ENCODE measurements around the gene ULBP3.

DNA sequence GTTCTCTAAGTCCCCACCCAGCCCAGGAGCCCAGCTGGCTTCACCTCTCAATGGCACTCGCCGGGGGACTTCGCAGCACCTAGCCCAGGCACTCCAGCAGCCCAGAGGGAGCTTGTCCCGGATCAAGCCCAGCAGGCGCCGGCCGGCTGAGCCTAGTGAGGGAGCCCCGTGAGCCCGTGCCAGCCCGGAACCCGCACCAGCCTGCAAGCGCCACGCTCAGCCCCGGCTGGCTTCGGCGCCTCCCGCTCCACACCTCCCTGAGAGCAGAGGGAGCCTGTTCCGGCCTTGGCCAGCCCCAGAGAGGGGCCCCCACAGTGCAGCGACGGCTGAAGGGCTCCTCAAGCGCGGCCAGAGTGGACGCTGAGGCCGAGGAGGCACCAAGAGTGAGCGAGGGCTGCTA lies 46.8 kb upstream of the ULBP3 start:
- TF ChIP-seq, protein P1, sequence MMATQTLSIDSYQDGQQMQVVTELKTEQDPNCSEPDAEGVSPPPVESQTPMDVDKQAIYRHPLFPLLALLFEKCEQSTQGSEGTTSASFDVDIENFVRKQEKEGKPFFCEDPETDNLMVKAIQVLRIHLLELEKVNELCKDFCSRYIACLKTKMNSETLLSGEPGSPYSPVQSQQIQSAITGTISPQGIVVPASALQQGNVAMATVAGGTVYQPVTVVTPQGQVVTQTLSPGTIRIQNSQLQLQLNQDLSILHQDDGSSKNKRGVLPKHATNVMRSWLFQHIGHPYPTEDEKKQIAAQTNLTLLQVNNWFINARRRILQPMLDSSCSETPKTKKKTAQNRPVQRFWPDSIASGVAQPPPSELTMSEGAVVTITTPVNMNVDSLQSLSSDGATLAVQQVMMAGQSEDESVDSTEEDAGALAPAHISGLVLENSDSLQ (IDR thresholded peaks at IDR 0.05): no peak
- TF ChIP-seq SP1 (IDR thresholded peaks at IDR 0.05) (no peak), BHLHE40 (IDR thresholded peaks at IDR 0.05; ENCODE audit: borderline replicate concordance) (no peak), HDGF (IDR thresholded peaks at IDR 0.05; ENCODE audit: borderline replicate concordance) (no peak), FOXA1 (IDR thresholded peaks at IDR 0.05) (no peak), FOXK2 (IDR thresholded peaks at IDR 0.05) (no peak)

All from HEK293T (cell line).